Measurements from ENCODE around the gene UNC5CL.
"Not testable (repeated sequence)": the region's sequence is repeated elsewhere in the genome, so short reads cannot be mapped to it uniquely, and the experiment has no call there.

UNC5CL gene

DNA sequence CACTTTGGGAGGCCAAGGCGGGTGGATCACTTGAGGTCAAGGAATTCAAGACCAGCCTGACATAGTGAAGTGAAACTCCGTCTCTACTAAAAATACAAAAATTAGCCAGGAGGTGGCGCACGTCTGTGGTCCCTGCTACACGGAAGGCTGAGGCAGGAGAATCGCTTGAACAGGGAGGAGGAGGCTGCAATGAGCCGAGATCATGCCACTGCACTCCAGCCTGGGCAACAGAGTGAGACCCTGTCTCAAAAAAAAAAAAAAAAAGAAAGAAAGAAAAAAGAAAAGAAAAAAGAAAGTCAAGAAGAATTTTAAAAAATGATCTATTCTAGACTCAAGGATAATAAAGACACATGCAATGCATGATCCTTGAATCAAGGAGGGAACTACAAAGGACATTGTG is 32.8 kb downstream of the UNC5CL start:
- CTCF ChIA-PET; POLR2A ChIA-PET (ENCODE audit: low non-redundant PET); H3K27ac ChIP-seq; DNase-seq (ENCODE audit: low spot score): not testable (repeated sequence)
- TF ChIP-seq, protein P1, sequence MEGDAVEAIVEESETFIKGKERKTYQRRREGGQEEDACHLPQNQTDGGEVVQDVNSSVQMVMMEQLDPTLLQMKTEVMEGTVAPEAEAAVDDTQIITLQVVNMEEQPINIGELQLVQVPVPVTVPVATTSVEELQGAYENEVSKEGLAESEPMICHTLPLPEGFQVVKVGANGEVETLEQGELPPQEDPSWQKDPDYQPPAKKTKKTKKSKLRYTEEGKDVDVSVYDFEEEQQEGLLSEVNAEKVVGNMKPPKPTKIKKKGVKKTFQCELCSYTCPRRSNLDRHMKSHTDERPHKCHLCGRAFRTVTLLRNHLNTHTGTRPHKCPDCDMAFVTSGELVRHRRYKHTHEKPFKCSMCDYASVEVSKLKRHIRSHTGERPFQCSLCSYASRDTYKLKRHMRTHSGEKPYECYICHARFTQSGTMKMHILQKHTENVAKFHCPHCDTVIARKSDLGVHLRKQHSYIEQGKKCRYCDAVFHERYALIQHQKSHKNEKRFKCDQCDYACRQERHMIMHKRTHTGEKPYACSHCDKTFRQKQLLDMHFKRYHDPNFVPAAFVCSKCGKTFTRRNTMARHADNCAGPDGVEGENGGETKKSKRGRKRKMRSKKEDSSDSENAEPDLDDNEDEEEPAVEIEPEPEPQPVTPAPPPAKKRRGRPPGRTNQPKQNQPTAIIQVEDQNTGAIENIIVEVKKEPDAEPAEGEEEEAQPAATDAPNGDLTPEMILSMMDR (conservative IDR thresholded peaks at IDR 0.05; ENCODE audit: low read depth) = peak; percentile 70

DNA sequence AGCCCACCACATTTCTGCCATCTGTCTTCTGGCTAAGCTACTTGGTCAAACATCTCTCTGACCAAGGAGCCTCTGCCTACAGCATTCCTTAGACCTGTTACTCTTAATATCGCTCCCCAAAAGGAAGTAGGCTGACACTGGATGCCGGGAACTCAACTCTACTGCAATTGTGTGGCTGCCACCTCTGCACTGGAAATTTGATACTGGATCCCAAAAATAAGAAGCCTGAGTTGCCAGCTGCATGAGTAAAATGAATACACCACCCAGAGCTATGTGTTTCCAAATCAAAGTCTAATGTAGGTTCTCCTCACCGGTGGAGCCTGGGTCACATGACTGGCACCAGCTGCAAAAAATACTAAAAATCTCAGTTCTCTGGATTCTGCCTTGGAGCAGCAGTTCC is 36.9 kb downstream of the UNC5CL start:
- CTCF ChIA-PET = interaction anchor here (0.8 kb wide), 2 partner anchors 17 to 982 kb away, joined by 3 read pairs; no protein-coding TSS in a partner anchor
- TF ChIP-seq, protein P1 (conservative IDR thresholded peaks at IDR 0.05; ENCODE audit: low read depth) = no peak
- no peak for DNase-seq (ENCODE audit: low spot score)
- POLR2A ChIA-PET (ENCODE audit: low non-redundant PET) = no interaction called here
- no peak overlapping the region for H3K27ac ChIP-seq

DNA sequence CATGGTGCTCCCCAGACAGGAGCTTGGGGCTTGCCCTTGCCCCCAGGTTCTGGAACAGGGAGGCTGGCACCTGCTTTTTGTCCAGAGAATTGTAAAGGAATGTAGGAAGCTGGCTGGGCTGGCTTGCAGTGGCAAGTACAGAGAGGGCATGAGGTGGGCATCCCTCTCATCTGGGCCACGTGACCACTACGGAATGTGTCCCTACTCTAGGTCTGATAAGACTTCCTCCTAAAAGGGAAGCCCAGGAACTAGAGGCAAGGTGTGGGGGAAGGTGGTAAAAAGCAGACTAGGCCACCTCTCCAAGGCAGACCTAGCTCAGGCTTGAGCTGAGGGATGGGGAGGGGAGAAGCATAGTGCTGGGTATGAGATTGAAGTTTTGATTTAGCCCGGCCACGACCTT is 38.8 kb downstream of the UNC5CL start:
- no peak overlapping the region for H3K27ac ChIP-seq
- ChIA-PET POLR2A (ENCODE audit: low non-redundant PET) (no interaction called here), CTCF (no interaction called here)
- TF ChIP-seq, protein P1 (conservative IDR thresholded peaks at IDR 0.05; ENCODE audit: low read depth) = no peak
- DNase-seq (ENCODE audit: low spot score) = no peak

DNA sequence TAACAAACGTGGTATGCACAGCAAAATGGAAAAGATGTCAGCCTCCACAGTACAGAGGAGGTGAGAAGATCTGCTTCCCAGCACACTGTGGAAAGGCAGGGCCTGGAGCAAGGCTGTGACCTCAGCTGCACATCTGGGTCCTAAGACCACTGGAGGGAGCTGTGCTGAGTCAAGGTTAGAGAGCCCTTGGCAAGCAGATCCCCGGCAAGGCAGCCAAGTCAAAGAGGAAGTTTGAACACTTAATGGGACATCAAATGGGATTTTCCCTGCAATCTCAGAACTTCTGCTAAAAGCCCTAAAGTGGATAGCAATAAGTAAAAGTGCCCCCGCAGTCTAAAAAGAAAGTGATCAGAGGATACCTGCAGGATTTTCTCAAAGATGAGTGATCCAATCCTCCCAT is 39.5 kb downstream of the UNC5CL start:
- TF ChIP-seq, protein P1 (conservative IDR thresholded peaks at IDR 0.05; ENCODE audit: low read depth) = no peak
- no peak for DNase-seq (ENCODE audit: low spot score)
- H3K27ac ChIP-seq = no peak overlapping the region
- CTCF ChIA-PET = no interaction called here
- POLR2A ChIA-PET (ENCODE audit: low non-redundant PET) = no interaction called here

DNA sequence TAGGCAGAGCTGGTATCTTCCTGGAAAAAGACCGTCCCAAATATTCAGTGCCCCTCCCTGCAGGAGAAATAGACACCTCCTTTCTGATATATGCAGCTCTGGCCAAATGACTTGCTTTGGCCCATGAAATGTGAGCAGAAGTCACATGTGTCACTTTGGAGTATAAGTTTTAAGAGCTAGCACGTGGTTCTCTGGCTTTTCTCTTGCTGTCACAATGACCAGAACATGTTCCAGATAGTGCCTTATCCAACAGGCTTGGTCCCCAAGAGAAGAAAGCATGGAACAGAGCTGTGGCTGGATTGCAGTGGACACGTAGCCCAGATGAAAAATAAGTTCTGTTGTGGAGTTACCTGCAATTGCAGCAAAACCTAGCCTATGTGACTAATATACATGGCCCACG is 40.4 kb downstream of the UNC5CL start:
- TF ChIP-seq, protein P1 (conservative IDR thresholded peaks at IDR 0.05; ENCODE audit: low read depth) = no peak
- DNase-seq (ENCODE audit: low spot score) = no peak
- no peak overlapping the region for H3K27ac ChIP-seq
- CTCF ChIA-PET = interaction anchor here (0.7 kb wide), 1 partner anchor 31 kb away, joined by 3 read pairs; no protein-coding TSS in a partner anchor
- POLR2A ChIA-PET (ENCODE audit: low non-redundant PET) = interaction anchor here (0.6 kb wide), 1 partner anchor 111 kb away, joined by 3 read pairs; no protein-coding TSS in a partner anchor

DNA sequence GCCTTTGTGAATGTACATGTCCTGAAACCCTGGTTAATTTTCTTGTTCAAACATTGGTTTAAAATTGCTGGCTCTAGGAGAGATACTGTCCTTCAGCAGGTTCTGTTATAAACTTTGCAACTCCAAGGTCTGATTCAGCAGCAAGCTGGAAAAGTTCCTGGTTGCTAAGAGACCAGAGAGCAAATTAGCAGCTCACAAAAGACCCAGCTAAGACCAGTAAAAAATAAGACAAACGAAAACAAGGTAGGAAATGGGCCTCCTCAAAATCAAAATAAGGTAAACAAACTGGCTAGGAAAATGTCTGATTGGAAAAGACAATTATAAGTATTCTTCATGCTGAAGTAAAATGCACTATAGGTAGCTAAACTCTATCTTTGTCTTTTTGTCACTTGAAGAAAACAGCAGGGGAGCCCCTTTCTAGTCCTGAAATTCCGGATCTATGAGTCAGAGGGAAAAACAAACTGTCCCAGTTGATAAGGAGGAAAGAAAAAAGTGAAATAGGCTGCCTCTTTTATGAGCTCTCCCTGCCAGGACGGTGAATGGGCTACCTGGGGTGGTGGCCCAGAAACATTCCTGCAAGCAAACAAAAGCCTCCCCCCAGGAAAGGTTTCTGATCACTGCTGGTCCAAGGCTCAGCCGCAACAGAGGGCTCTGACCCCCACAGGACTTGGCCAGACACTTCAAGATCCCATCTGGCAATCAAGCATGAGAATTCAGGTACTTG is 41.6 kb downstream of the UNC5CL start:
- TF ChIP-seq, protein P1 (conservative IDR thresholded peaks at IDR 0.05; ENCODE audit: low read depth) = no peak
- H3K27ac ChIP-seq = no peak overlapping the region
- CTCF ChIA-PET = interaction anchor here (0.6 to 0.8 kb wide), 2 partner anchors 71 to 129 kb away, joined by 4 read pairs; no protein-coding TSS in a partner anchor
- DNase-seq (ENCODE audit: low spot score) = peak; percentile 42
- POLR2A ChIA-PET (ENCODE audit: low non-redundant PET) = no interaction called here
